OCI-LY7 (cell line): ENCODE data around the gene FBLN1. TPM values are rescaled to one million over a fixed set of nuclear protein-coding genes. Genes with fewer than 3 reads are reported as not detected.

Experiments
- BruUV-seq: library from RNA; stranded (reverse); fragments of 400-500 nt; replicated peaks from 2 replicates; lab custom pipeline; 2021; lab: Mats Ljungman, UMichigan
- CTCF ChIA-PET: fragments of 300-600 bp; sonication (Branson Sonifier 250); formaldehyde crosslinking; loops from one replicate; lab custom pipeline; 2022; ENCODE audit warnings: antibody characterized with exemption; ENCODE audit not compliant: unreplicated experiment; lab: Charles Lee
- POLR2A ChIA-PET: fragments of 300-600 bp; sonication (Branson Sonifier 250); formaldehyde crosslinking; loops from one replicate; lab custom pipeline; 2022; ENCODE audit warnings: antibody characterized with exemption; lab: Charles Lee
- DNase-seq: peaks from one replicate; pipeline ENCODE4 v3.0.0-alpha.2; 2015; ENCODE audit warnings: low spot score
- H2AFZ ChIP-seq: fragments of 200-600 bp; sonication (generic), shearing (Covaris generic); 2 replicates; pipeline ENCODE4 v1.6.1; 2014; ENCODE audit warnings: mild to moderate bottlenecking, antibody characterized with exemption, low read length, moderate library complexity
- H3K27ac ChIP-seq: fragments of 200-600 bp; sonication (generic); 2 replicates; pipeline ENCODE4 v1.5.1; 2014; ENCODE audit warnings: mixed run types, low read depth, mild to moderate bottlenecking, moderate library complexity, low read length, inconsistent platforms; ENCODE audit not compliant: poor library complexity, severe bottlenecking
- H3K36me3 ChIP-seq: fragments of 200-600 bp; sonication (generic); 2 replicates; pipeline ENCODE4 v1.6.1; 2014; ENCODE audit warnings: mild to moderate bottlenecking, antibody characterized with exemption, low read length, moderate library complexity, mixed read lengths; ENCODE audit not compliant: insufficient read depth
- H3K4me1 ChIP-seq: fragments of 200-600 bp; sonication (generic); 2 replicates; pipeline ENCODE4 v1.5.1; 2014; ENCODE audit warnings: mild to moderate bottlenecking, low read length; ENCODE audit not compliant: insufficient read depth, poor library complexity, severe bottlenecking
- H3K4me2 ChIP-seq: fragments of 200-600 bp; sonication (generic); 2 replicates; pipeline ENCODE4 v1.6.1; 2014; ENCODE audit warnings: mild to moderate bottlenecking, low read length
- H3K4me3 ChIP-seq: fragments of 200-600 bp; sonication (generic); 2 replicates; pipeline ENCODE4 v1.5.1; 2014; ENCODE audit warnings: mild to moderate bottlenecking, low read depth, low read length; ENCODE audit not compliant: poor library complexity, severe bottlenecking
- H3K79me2 ChIP-seq: fragments of 200-600 bp; sonication (generic); 2 replicates; pipeline ENCODE4 v1.6.1; 2016; ENCODE audit warnings: low read depth, mild to moderate bottlenecking, low read length, moderate library complexity, mixed read lengths; ENCODE audit not compliant: insufficient read depth
- H3K9me2 ChIP-seq: fragments of 200-600 bp; sonication (generic); 2 replicates; pipeline ENCODE4 v1.6.1; 2016; ENCODE audit warnings: mild to moderate bottlenecking, low read length, mixed read lengths; ENCODE audit not compliant: insufficient read depth
- H3K9me3 ChIP-seq: fragments of 200-600 bp; sonication (generic); 2 replicates; pipeline ENCODE4 v1.6.1; 2014; ENCODE audit warnings: mild to moderate bottlenecking, mixed run types, low read length, mixed read lengths
- H4K20me1 ChIP-seq: fragments of 200-600 bp; sonication (generic); 2 replicates; pipeline ENCODE4 v1.6.1; 2014; ENCODE audit warnings: mild to moderate bottlenecking, antibody characterized with exemption, low read length, moderate library complexity, mixed read lengths; ENCODE audit not compliant: insufficient read depth
- CTCF ChIP-seq: fragments of 200-600 bp; sonication (generic); conservative IDR thresholded peaks from 2 replicates; pipeline ENCODE4 v1.5.1; 2014; ENCODE audit warnings: mild to moderate bottlenecking, antibody characterized with exemption, low read length, moderate library complexity, mixed read lengths
- EZH2phosphoT487 ChIP-seq: fragments of 200-600 bp; sonication (generic); IDR thresholded peaks from 2 replicates; pipeline ENCODE4 v1.6.1; 2018; ENCODE audit warnings: low read depth, borderline replicate concordance, mild to moderate bottlenecking, mixed run types, antibody characterized with exemption, low read length, moderate library complexity, mixed read lengths
- intact Hi-C: fragments of 100-400 bp; cut with micrococcal nuclease; formaldehyde crosslinking; loops from one replicate; pipeline ENCODE4 v1.10.0; 2022; ENCODE audit not compliant: unreplicated experiment
- total RNA-seq, 2 experiments: library from RNA; depleted of rRNA in 1 of 2; stranded (reverse); fragments of >200 nt in 1 of 2; shearing (Covaris generic) in 1 of 2; gene quantifications; 2 replicates each; pipeline ENCODE4 v1.2.3, GENCODE V29; 2014 to 2022

Gene FBLN1
- total RNA-seq, 2 experiments from 2014 or later: not detected

GRCh38 chr22:45562102-45562501, 59.4 kb downstream of the FBLN1 start:
- no TSS peak for BruUV-seq
- Histone ChIP-seq H3K4me2 (no peak overlapping the region), H3K36me3 (no peaks in the 10 kb centered on the region), H4K20me1 (no peaks in the 10 kb centered on the region), H3K9me3 (no peaks in the 10 kb centered on the region), H3K4me3 (no peak overlapping the region), H3K9me2 (no peaks in the 10 kb centered on the region), H3K79me2 (no peaks in the 10 kb centered on the region), H2AFZ (no peak overlapping the region), H3K27ac (no peak overlapping the region), H3K4me1 (no peaks in the 10 kb centered on the region)
- CTCF ChIA-PET: no interaction called here
- DNase-seq: no peak
- intact Hi-C loops: loop anchor here (10.0 kb wide), 1 partner anchor 67 kb away; no protein-coding TSS in a partner anchor
- POLR2A ChIA-PET: no interaction called here
- no peak for TF ChIP-seq EZH2phosphoT487
- no peak for TF ChIP-seq CTCF

- ChIA-PET CTCF (no interaction called here), POLR2A (no interaction called here)
- H3K79me2 ChIP-seq: no peaks in the 10 kb centered on the region
- no peak for DNase-seq
- no peaks in the 10 kb centered on the region for H3K9me2 ChIP-seq
- no peak overlapping the region for H3K4me3 ChIP-seq
- H3K27ac ChIP-seq: no peak overlapping the region
- H3K4me2 ChIP-seq: no peak overlapping the region
- no peaks in the 10 kb centered on the region for H3K4me1 ChIP-seq
- H3K36me3 ChIP-seq: no peaks in the 10 kb centered on the region
- no TSS peak for BruUV-seq
- H4K20me1 ChIP-seq: no peaks in the 10 kb centered on the region
- no peak for TF ChIP-seq EZH2phosphoT487
- no peak for TF ChIP-seq CTCF
- H3K9me3 ChIP-seq: no peaks in the 10 kb centered on the region
- H2AFZ ChIP-seq: no peak overlapping the region
- intact Hi-C loops: loop anchor here (10.0 kb wide), 1 partner anchor 68 kb away; no protein-coding TSS in a partner anchor
Observed at GRCh38 chr22:45562537-45563361, 60.1 kb downstream of the FBLN1 start.
